ENCODE data around the gene SLC50A1.
"Not testable (repeated sequence)": the region's sequence is repeated elsewhere in the genome, so short reads cannot be mapped to it uniquely, and the experiment has no call there.

The SLC50A1 gene

DNA sequence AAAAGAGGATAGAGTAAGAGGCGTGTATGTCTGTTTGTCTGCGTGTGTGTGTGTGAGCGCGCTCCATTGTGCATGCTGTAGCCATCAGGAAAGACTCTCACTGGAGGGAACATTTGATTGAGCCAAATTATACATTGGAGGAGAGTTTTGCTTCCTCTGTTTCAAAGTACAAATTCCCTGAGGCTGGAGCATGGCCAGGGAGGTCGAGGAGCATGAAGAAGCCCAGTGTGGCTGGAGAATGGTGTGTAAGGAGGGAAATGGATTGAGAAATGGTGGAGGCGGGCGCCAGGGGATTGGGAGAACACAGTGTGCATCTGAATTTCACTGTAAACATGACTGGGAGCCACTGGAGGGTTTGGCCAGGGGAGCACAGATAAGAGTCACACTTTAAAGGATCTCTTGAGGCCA is 30.0 kb upstream of the SLC50A1 start:
- Histone ChIP-seq H3K27me3 (ENCODE audit: control insufficient read depth, insufficient read depth, low read length) (no peaks in the 10 kb centered on the region), H3K4me3 (ENCODE audit: low read length) (no peak overlapping the region), H3K9ac (ENCODE audit: low read length) (no peak overlapping the region), H3K4me1 (ENCODE audit: control insufficient read depth, insufficient read depth, low read length) (no peaks in the 10 kb centered on the region), H3K36me3 (ENCODE audit: control insufficient read depth, insufficient read depth, low read length) (no peaks in the 10 kb centered on the region), H3K27ac (ENCODE audit: low read depth, low read length) (no peak overlapping the region)

- no peak overlapping the region for H3K4me3 ChIP-seq (ENCODE audit: low read length)
- H3K36me3 ChIP-seq (ENCODE audit: control insufficient read depth, insufficient read depth, low read length) = no peaks in the 10 kb centered on the region
- no peaks in the 10 kb centered on the region for H3K4me1 ChIP-seq (ENCODE audit: control insufficient read depth, insufficient read depth, low read length)
- no peak overlapping the region for H3K9ac ChIP-seq (ENCODE audit: low read length)
- H3K27me3 ChIP-seq (ENCODE audit: control insufficient read depth, insufficient read depth, low read length) = no peaks in the 10 kb centered on the region
- no peak overlapping the region for H3K27ac ChIP-seq (ENCODE audit: low read depth, low read length)
Observed at GRCh38 chr1:155106862-155107261, 28.8 kb upstream of the SLC50A1 start.

DNA sequence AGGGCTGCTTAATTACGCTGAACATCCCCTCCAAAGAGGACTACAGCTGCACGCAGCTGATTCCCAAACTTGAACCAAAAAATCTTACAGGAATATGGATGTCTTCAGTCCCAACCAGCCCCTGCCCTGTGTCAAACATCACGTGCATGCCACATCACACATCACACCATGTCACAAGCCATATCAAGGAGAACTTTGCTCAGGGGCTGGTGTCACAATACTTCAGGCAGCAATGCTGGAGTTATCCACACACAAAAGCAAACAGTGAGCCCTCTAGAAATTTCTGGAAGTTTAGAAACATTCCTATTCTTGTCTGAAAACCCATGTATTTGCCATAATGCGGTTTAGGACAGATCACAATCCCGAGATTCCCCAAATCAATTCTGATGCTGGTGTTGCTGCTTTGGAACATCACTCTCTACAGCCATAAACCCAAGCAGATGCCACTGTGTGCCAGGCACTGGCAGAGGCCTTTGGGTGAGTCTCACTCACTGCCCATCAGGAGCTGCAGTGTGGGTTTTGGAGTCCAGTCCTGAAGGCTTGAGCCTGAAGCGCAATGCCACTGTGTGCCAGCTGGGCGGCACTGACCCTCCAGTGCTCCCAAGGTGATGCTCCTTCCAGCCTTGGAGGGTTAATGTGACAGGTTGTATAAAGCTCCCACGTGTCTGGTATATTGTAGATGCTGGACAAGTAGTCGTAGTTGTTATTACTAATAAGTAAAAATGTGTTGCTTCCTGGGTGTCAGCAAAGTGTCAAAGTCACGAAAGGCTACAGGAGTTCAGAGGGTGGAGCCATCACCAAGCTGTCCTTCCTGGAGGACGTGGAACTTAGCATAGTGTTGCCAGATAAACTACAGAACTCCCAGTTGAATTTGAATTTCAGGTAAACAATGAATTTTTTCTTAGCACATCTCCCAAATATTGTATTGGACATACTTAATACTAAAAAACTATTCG is 28.1 kb upstream of the SLC50A1 start:
- Histone ChIP-seq H3K27ac (ENCODE audit: low read depth, low read length) (no peak overlapping the region), H3K4me3 (ENCODE audit: low read length) (no peak overlapping the region), H3K27me3 (ENCODE audit: control insufficient read depth, insufficient read depth, low read length) (no peaks in the 10 kb centered on the region), H3K4me1 (ENCODE audit: control insufficient read depth, insufficient read depth, low read length) (no peaks in the 10 kb centered on the region), H3K9ac (ENCODE audit: low read length) (no peak overlapping the region), H3K36me3 (ENCODE audit: control insufficient read depth, insufficient read depth, low read length) (no peaks in the 10 kb centered on the region)

- Histone ChIP-seq H3K36me3 (ENCODE audit: control insufficient read depth, insufficient read depth, low read length) (no peaks in the 10 kb centered on the region), H3K27ac (ENCODE audit: low read depth, low read length) (no peak overlapping the region), H3K9ac (ENCODE audit: low read length) (no peak overlapping the region), H3K4me3 (ENCODE audit: low read length) (no peak overlapping the region), H3K4me1 (ENCODE audit: control insufficient read depth, insufficient read depth, low read length) (no peaks in the 10 kb centered on the region), H3K27me3 (ENCODE audit: control insufficient read depth, insufficient read depth, low read length) (no peaks in the 10 kb centered on the region)
Observed at GRCh38 chr1:155108296-155108695, 27.4 kb upstream of the SLC50A1 start.

DNA sequence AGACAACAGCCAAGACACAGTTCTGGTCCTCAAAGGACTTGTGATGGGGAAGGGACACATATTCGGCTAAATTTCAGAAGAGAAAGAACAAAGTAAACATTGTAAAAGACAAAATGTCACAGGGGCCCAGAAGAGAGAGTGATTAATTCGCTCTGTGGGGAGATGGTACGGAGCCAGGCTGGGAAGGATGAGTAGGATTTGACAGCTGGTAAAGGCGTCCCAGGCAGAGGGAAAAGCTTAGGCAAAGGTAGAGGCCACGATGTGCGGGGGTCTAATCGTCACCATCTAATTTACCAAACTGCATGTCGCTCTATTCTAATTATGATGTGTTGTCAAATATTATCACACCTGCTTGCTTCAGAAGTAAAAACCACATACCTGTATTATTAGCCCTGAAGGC is 25.3 kb upstream of the SLC50A1 start:
- Histone ChIP-seq H3K36me3 (ENCODE audit: control insufficient read depth, insufficient read depth, low read length) (no peaks in the 10 kb centered on the region), H3K4me1 (ENCODE audit: control insufficient read depth, insufficient read depth, low read length) (no peaks in the 10 kb centered on the region), H3K27me3 (ENCODE audit: control insufficient read depth, insufficient read depth, low read length) (no peaks in the 10 kb centered on the region), H3K27ac (ENCODE audit: low read depth, low read length) (no peak overlapping the region), H3K9ac (ENCODE audit: low read length) (no peak overlapping the region), H3K4me3 (ENCODE audit: low read length) (no peak overlapping the region)

GRCh38 chr1:155110826-155111225 is 24.8 kb upstream of the SLC50A1 start:
- Histone ChIP-seq H3K4me1 (ENCODE audit: control insufficient read depth, insufficient read depth, low read length) (no peaks in the 10 kb centered on the region), H3K9ac (ENCODE audit: low read length) (no peak overlapping the region), H3K4me3 (ENCODE audit: low read length) (no peak overlapping the region), H3K27me3 (ENCODE audit: control insufficient read depth, insufficient read depth, low read length) (no peaks in the 10 kb centered on the region), H3K36me3 (ENCODE audit: control insufficient read depth, insufficient read depth, low read length) (no peaks in the 10 kb centered on the region), H3K27ac (ENCODE audit: low read depth, low read length) (no peak overlapping the region)

- Histone ChIP-seq H3K27me3 (ENCODE audit: control insufficient read depth, insufficient read depth, low read length) (no peaks in the 10 kb centered on the region), H3K36me3 (ENCODE audit: control insufficient read depth, insufficient read depth, low read length) (no peaks in the 10 kb centered on the region), H3K4me3 (ENCODE audit: low read length) (no peak overlapping the region), H3K9ac (ENCODE audit: low read length) (no peak overlapping the region), H3K27ac (ENCODE audit: low read depth, low read length) (no peak overlapping the region), H3K4me1 (ENCODE audit: control insufficient read depth, insufficient read depth, low read length) (no peaks in the 10 kb centered on the region)
Observed at GRCh38 chr1:155113450-155113980, 22.1 kb upstream of the SLC50A1 start.

- Histone ChIP-seq H3K4me3 (ENCODE audit: low read length) (no peak overlapping the region), H3K4me1 (ENCODE audit: control insufficient read depth, insufficient read depth, low read length) (no peaks in the 10 kb centered on the region), H3K27ac (ENCODE audit: low read depth, low read length) (no peak overlapping the region), H3K36me3 (ENCODE audit: control insufficient read depth, insufficient read depth, low read length) (no peaks in the 10 kb centered on the region), H3K27me3 (ENCODE audit: control insufficient read depth, insufficient read depth, low read length) (no peaks in the 10 kb centered on the region), H3K9ac (ENCODE audit: low read length) (no peak overlapping the region)
Observed at GRCh38 chr1:155116113-155116764, 19.4 kb upstream of the SLC50A1 start.

- no peaks in the 10 kb centered on the region for H3K27me3 ChIP-seq (ENCODE audit: control insufficient read depth, insufficient read depth, low read length)
- H3K27ac ChIP-seq (ENCODE audit: low read depth, low read length) = no peak overlapping the region
- H3K9ac ChIP-seq (ENCODE audit: low read length) = no peak overlapping the region
- H3K4me3 ChIP-seq (ENCODE audit: low read length) = no peak overlapping the region
- H3K36me3 ChIP-seq (ENCODE audit: control insufficient read depth, insufficient read depth, low read length) = no peaks in the 10 kb centered on the region
- no peaks in the 10 kb centered on the region for H3K4me1 ChIP-seq (ENCODE audit: control insufficient read depth, insufficient read depth, low read length)
Observed at GRCh38 chr1:155117610-155118009, 18.0 kb upstream of the SLC50A1 start.

- not testable (repeated sequence) for H3K27me3 ChIP-seq (ENCODE audit: control insufficient read depth, insufficient read depth, low read length); H3K27ac ChIP-seq (ENCODE audit: low read depth, low read length); H3K36me3 ChIP-seq (ENCODE audit: control insufficient read depth, insufficient read depth, low read length); H3K4me3 ChIP-seq (ENCODE audit: low read length); H3K4me1 ChIP-seq (ENCODE audit: control insufficient read depth, insufficient read depth, low read length); H3K9ac ChIP-seq (ENCODE audit: low read length)
Observed at GRCh38 chr1:155118090-155118489, 17.6 kb upstream of the SLC50A1 start.

DNA sequence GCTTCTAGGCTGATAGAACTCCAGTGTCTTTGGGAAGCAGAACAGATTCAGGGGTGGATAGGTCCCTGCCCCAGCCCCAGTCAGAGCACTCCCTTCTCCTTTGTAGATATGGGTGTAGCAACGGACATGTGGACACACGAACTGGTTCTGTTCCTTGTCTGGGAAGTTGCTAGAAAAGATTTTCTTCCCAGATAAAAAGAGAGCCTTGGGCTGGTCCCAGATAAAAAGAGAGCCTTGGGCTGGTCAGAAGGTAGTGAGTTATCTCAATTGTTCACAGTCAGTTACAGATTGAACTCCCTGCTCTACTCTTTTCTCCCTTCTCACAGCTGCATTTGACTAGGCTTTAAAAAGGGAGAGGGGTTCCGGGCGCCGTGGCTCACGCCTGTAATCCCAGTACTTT is 15.4 kb upstream of the SLC50A1 start:
- Histone ChIP-seq H3K4me3 (ENCODE audit: low read length) (no peak overlapping the region), H3K36me3 (ENCODE audit: control insufficient read depth, insufficient read depth, low read length) (no peaks in the 10 kb centered on the region), H3K27me3 (ENCODE audit: control insufficient read depth, insufficient read depth, low read length) (no peaks in the 10 kb centered on the region), H3K9ac (ENCODE audit: low read length) (no peak overlapping the region), H3K4me1 (ENCODE audit: control insufficient read depth, insufficient read depth, low read length) (no peaks in the 10 kb centered on the region), H3K27ac (ENCODE audit: low read depth, low read length) (no peak overlapping the region)

DNA sequence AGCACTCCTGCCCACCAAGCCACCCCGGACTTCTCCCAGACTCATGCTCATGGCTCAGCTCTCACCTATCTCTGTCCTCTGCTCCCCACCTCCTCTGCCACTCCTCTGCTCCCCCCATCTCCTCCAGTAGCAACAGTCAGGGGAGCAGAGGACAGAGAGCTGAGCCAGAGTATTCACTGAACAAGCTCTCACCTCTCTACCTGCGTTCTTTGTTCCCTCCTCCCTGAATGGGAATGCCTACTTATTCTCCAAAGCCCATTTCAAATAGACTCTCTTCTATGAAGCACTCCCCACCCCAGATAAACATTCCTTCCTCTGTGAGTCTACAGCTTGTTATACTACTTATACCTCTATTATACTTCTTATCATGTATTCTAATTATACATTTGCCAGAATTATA is 14.4 kb upstream of the SLC50A1 start:
- Histone ChIP-seq H3K4me1 (ENCODE audit: control insufficient read depth, insufficient read depth, low read length) (no peaks in the 10 kb centered on the region), H3K27ac (ENCODE audit: low read depth, low read length) (no peak overlapping the region), H3K36me3 (ENCODE audit: control insufficient read depth, insufficient read depth, low read length) (no peaks in the 10 kb centered on the region), H3K9ac (ENCODE audit: low read length) (no peak overlapping the region), H3K27me3 (ENCODE audit: control insufficient read depth, insufficient read depth, low read length) (no peaks in the 10 kb centered on the region), H3K4me3 (ENCODE audit: low read length) (no peak overlapping the region)
